D721Med (cell line): Measurements from ENCODE around the gene LPIN1.
"Not testable (repeated sequence)": the region's sequence is repeated elsewhere in the genome, so short reads cannot be mapped to it uniquely, and the experiment has no call there.

ENCODE experiments used
- DNase-seq: peaks from one replicate; pipeline ENCODE4 v3.0.0; 2011; ENCODE audit warnings: low spot score; ENCODE audit not compliant: insufficient read length
- FAIRE-seq: peaks from 2 replicates; lab custom pipeline; 2011; peaks lifted over from hg19 to GRCh38; lab: Jason Lieb, UNC
- TF ChIP-seq, protein P1 (sequence below): IDR thresholded peaks from 2 replicates; pipeline ENCODE4 v1.5.1; 2012; ENCODE audit warnings: mild to moderate bottlenecking, control low read depth; ENCODE audit not compliant: insufficient read depth; ENCODE audit errors: missing control alignments

LPIN1 gene

DNA sequence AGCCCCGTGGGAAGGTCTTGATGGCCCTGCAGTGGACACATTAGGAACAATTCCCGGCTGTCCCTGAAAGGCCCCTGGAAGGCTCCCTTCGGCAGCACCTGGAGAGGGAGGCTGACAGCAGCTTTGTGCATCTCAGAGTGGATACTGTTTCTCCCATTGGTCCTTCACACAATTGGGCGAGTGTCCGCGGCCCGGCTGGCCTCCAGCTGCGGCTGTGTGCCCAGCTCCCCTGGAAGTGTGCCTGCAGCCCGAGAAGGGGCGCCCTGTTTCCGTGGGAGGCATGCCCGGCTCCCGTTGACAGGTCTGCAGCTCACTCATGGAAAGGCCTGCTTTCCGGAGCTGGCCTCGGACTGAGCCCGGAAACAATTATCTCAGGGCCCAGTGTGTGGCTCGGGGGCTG is 103.7 kb downstream of the LPIN1 start:
- FAIRE-seq (no peak), DNase-seq (no peak)
- TF ChIP-seq, protein P1, sequence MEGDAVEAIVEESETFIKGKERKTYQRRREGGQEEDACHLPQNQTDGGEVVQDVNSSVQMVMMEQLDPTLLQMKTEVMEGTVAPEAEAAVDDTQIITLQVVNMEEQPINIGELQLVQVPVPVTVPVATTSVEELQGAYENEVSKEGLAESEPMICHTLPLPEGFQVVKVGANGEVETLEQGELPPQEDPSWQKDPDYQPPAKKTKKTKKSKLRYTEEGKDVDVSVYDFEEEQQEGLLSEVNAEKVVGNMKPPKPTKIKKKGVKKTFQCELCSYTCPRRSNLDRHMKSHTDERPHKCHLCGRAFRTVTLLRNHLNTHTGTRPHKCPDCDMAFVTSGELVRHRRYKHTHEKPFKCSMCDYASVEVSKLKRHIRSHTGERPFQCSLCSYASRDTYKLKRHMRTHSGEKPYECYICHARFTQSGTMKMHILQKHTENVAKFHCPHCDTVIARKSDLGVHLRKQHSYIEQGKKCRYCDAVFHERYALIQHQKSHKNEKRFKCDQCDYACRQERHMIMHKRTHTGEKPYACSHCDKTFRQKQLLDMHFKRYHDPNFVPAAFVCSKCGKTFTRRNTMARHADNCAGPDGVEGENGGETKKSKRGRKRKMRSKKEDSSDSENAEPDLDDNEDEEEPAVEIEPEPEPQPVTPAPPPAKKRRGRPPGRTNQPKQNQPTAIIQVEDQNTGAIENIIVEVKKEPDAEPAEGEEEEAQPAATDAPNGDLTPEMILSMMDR = no peak

DNA sequence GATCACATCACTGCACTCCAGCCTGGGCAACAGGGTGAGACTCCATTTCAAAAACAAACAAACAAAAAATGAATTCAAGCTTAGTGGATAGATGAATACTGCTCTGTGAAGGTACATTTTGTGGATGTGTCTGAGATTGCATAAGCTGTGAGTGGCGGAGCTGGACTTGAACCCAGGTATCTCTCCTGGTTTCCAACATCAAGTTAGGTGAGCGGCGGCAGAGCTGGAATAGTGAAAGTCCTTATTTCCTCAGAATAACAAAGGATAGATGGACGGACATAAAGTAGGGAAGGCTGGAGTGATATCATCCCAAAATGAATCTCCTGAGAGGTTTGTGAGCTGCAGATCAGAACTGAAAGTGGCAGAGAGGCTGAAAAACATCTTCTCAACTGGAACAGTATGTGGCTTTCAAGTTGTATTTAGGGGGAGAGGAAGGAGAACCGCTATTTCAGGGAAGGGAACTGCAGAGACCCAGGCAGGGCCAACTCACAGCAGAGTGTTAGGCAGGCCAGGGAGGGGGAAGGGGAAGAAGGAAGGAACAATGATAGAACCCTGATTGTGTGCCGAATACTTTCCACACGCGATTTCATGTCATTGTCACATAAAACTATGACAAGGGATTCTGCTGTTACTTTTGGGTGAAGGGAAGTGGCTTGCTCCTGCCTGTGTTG is 106.2 kb downstream of the LPIN1 start:
- FAIRE-seq (no peak), DNase-seq (no peak)
- TF ChIP-seq, protein P1 = no peak

DNA sequence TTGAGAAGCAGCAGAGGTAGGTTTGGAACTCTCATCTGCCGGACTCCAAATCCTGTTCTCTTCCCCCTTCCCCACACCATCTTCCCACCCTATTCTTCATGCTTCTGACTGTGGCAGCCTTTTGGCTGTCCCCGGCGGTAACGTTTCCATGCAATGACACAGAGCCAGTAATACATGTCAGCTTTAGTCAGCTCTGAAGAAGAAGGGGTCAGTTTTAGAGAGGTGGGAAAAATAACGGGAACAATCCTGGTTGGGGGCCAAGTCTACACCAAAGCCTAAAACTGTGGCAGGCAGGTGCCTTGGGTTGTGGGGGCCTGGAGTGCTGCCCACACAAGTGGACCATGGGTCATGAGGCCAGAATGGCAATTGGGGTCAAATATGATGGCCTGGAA is 106.8 kb downstream of the LPIN1 start:
- DNase-seq (no peak), FAIRE-seq (no peak)
- TF ChIP-seq, protein P1 = no peak

DNA sequence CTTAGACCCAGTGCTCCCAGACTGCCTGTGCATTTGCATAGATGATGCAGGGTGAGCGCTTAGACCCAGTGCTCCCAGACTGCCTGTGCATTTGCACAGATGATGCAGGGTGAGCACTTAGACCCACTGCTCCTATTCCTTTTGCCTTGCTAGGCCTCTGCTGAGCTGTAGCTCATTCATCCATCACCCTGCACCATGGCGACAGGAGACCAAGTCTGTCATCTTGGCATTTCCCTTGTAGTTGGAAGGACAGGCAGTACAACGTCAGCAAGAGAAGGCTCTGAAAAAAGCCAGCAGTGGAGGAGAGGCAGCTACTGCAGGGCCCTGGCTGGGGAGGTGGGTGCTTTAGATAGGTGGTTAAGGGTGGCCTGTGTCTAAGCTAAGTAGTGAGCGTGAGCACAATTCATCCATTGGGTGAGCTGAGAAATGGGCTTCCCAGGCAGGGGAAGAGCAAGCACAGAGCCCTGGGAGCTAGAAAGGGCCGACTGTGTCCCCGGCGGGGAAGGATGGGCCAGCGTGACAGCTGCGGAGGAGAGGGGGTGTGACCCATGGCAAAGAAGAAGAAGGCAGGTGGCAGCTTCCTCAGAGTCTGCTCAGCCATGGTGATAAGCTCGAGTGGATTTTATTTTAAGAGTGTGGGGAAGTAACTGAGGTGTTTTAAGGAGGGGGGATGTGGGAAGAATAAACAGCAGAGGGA is 108.8 kb downstream of the LPIN1 start:
- TF ChIP-seq, protein P1 = no peak
- DNase-seq (no peak), FAIRE-seq (no peak)

DNA sequence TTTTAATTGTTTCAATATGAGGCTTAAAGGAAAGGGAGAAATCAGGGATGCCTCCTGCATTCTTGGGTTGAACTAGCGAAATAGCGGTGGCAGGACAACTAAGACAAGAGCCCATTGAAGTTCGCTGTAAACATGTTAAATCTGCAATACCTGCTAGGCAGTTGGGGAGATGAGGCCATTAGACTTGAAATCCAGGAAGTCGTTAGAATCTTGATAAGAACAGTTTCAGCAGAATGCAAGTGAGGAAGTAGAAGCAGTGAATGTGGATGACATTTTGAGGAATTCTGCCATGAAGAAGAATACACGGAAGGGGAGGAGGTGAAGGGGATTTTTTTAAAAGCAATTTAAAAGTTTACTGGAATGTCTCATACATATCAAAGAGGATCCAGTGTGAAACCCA is 109.7 kb downstream of the LPIN1 start:
- TF ChIP-seq, protein P1 = no peak
- no peak for DNase-seq
- FAIRE-seq = no peak

DNA sequence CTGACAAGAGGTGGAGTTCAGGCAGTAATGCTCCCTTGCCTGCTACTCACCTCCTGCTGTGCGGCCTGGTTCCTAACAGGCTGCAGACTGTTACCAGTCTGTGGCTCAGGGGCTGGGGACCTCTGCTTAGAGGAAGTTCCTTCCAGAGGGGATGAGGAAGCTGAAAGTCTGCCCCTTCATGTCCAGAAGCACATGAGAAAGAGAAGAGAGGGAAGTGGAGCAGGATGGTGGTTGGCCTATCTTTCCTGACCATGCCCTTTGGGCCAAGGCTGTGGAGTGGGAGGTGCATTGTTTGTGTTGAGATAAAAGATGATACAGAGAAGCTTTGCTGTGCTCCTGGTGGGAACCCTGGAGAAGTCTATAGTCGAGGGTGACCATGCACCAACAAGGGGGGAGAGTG is 112.5 kb downstream of the LPIN1 start:
- FAIRE-seq (no peak), DNase-seq (no peak)
- TF ChIP-seq, protein P1 = no peak

DNA sequence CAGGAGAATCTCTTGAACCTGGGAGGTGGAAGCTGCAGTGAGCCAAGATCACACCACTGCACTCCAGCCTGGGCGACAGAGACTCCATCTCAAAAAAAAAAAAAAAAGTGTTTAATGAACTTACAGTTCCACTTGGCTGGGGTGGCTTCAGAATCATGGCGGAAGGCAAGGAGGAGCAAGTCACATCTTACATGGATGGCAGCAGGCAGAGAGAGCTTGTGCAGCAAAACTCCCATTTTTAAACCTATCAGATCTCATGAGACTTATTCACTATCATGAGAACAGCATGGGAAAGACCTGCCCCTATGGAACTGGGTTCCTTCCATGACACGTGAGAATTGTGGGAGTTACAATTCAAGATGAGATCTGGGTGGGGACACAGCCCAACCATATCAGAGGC is 113.5 kb downstream of the LPIN1 start:
- FAIRE-seq = not testable (repeated sequence)

DNA sequence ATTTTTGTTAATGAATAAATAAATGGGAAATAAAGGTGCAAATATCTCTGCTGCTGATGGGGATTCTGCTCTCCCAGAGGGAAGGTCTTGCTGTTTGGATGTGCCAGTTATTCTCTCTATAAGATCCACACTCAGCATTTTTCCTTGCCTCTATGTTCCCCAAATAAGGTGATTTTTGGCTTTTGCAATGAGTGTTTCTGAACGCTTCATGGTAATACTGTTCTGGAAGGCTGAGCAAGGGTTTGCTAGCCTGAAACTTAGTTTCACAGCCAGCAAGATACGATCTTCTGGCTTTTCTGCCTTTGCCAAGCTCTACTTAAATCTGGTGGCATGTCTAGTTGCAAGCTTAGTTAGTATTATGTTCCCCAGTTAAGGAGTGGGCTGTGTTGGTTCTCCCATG is 114.6 kb downstream of the LPIN1 start:
- DNase-seq = no peak
- TF ChIP-seq, protein P1 = no peak
- FAIRE-seq = no peak

More for the DNA sequence above, 113.5 kb downstream of the LPIN1 start:
- DNase-seq = not testable (repeated sequence)
